ENCODE results near the gene CNOT4.
A peak's percentile ranks its signal among the peaks of the same experiment; 100 is the strongest.

CNOT4 gene
- 33.6 to 36.7 reads per million in 2 donors for total RNA-seq

DNA sequence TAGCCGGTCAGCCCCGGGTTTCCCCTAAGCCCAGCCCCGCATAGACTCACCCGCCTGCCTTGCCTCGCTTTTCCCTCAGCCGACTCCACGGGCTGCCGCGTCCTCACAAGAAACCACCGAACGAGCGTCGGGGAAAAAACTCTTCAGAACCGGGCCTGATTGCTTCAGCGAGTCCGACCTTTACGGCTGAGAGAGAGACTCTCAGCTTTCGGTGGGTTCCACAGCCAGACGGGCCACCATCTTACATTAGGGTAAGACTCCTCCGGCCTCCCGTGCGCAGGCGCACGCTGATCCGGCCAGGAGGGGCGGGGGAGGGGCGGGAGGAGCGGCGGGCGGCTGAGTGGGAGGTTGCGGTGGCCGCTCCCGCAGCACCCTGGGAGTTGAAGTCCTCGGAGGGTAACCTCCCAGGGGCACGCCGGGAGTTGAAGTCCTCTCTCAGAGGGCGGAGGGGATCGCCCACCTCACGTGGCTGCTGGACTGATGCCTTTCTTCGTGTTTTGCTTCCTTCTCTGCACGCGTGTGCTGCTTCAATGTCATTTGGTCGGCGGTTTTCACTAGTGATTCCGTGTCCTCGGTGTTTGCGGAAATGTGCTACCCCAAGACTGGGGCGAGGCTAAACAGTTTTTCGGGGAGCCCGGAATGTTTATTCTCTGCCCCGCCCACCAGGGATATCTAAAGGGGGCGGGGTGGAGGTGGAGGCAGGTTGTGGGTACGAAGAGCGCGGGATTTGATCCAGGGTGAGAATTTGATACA is at the start of gene CNOT4:
CNOT4 (minus strand) TSS at position 264 of the 753 bp plus-strand sequence. CDS start 71,771 bp downstream, outside the sequence.
- peak; percentile 97 for DNase-seq

DNA sequence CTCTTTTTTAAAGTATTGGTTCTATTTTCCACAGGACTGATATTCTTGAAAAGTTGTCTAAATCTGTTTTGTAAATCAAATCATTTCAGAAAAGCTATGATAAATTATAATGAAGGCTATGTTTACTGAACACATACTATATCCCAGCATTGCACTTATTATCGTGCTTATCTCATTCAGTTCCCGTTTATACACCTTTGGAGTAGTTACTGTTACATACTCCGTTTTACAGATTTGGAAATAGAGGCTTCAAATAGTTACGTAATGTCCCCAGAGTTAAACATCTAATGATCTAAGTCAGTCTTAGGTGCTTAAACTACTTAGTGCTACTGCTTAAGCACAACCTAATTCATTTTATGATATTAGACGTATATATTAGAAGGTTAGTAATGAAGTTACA is 49.0 kb upstream of the CNOT4 start:
- no peak for DNase-seq

DNA sequence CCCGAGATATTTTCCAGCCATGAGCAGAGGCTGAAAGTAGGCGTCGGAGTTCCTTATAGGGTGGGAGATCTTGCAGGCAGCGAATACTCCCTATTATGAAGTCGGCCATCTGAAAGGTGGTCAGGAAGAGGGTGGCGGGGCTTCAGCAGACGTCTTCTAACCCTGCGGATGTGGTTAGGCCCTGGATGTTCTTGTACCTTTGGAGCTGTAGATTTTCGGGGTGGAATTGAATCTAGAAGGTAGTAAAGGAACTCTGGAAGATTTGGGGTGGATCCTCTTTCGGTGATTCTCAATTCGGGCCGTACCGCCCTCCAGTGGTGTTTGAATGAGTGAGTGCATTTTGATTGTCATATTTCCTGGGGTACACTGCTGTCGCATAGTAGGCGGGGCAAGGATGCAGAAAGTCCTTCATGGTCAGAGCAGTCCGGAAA is 48.5 kb upstream of the CNOT4 start:
- DNase-seq = peak; percentile 43

DNA sequence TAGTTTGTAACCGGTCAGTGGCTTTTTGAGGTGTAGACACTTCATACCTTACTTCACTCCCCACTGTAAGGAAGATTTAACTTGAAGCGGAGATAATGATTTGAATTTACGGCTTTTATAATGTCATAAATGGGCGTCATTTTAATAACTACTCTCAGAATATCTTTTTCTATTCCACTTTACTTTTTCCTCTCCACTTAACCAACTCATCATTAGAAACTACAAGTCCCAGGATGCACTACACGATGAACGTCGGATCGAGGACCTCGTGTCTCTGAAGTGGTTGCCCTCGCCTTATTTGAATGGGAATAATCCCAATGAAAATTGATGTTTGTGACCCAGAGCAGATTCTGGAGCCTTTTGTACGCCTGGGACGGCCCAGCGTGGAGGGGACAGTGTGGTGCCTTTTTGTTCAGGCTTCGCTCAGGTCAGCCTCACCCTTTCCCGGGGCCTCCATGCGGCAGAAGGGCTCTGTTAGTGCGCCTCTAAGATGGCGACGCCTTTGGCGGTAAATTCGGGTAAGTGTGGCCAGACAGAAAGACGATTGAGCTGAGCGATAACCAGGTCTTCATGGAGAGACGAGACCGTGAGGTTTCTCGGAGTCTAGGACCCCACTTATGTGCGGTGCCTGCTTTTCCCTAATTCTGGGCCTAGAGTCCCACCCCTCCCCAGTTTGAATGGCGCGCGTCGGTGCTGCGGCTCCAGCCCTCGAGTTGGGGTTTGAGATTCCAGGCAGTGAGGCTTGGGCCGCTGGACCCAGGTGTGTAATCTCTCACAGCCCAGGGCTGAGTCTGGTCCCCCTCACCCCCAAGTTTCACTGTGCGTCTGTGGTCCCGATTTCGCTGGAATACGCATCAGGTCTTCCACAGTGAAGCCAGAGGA is 47.8 kb upstream of the CNOT4 start, which contains the start of gene NUP205:
NUP205 (plus strand) TSS at position 463 of the 882 bp plus-strand sequence; CDS start at position 491, 28 bp downstream.
- peak; percentile 58 for DNase-seq

DNA sequence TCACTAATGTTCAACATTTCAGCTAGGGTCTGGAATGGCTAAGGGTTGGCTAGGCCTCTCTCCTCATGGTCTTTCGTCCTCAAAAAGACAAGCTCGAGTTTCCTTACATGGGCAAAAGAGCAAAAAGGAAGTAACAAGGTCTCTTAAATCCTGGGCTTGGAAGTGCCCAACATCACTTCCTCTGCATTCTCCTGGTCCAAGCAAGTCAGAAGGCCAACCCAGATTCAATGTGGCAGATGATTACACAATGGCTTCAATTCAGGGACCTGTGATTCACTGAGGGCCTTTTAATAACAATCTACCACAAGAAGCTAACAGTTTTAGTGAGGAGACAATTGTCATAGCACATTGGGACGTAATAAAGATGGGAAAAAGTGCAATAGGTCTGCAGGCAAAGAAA is 43.4 kb upstream of the CNOT4 start:
- DNase-seq = no peak

DNA sequence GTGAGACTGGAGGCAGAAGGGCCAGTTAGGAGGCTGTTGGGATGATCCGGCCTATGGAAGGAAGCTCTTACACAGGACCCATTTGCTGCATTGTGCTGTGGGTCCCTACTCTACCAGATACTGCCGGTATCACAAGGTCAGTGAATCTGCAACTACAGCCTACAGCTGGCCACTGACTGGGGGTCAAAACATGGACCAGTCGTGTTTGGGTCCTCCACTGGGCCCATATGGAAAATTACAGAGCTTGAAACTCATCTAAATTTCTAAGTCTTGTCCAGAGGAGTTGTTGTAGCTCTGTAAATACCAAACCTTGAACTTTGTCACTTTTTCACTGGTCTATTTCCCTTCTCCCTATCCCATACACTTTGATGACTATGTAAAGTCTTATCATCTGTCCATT is 42.2 kb upstream of the CNOT4 start:
- DNase-seq = no peak

DNA sequence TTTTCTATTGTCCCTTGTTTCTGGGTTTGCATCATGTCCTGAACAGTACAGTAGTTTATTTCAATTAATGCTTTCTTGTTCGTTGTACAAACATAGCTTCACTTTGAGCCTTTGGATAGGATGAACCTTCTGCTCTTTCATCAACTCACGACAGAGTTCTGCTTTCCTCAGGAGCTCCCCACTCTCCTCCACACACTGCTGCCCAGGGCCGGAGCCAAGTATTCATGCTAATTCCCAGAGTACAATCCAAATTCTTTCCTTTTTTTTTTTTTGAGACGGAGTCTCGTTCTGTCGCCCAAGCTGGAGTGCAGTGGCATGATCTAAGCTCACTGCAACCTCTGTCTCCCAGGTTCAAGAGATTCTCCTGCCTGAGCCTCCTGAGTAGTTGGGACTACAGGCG is 40.3 kb upstream of the CNOT4 start:
- DNase-seq = no peak

DNA sequence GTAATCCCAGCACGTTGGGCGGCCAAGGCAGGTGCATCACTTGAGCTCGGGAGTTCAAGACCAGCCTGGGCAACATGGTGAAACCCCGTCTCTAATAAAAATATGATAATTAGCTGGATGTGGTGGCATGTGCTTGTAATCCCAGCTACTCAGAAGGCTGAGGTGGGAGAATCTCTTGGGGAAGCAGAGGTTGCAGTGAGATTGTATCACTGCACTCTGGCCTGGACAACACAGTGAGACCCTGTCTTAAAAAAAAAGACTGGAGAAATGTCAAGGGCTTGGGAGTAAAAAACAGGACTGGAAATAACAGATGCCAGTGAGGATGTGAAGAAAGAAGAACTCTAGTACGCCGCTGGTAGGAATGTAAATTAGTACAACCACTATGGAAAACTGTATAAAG is 31.1 kb upstream of the CNOT4 start:
- DNase-seq = no peak

GRCh38 chr7:135539629-135540028 is 29.7 kb upstream of the CNOT4 start:
- DNase-seq = no peak

DNA sequence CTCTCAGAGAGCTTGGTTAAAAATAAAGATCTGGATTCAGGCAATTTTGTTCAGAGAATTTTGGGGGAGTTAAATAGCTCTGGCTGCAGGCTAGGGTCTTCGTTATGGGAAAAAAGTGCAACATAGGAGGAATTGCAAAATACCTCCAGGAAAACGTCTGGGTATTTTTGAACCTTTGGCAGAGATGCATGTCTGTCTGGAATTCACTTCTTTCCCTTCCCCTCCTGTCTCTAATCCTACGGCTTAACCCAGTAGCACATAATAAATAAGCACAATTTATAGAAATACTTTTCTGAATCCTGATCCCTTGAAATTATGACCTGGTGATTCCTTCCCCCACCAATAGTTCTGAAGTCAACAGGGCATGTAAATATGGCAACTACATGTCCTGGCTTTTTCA is 28.5 kb upstream of the CNOT4 start:
- no peak for DNase-seq

GRCh38 chr7:135537905-135538304 is 28.0 kb upstream of the CNOT4 start:
- no peak for DNase-seq

DNA sequence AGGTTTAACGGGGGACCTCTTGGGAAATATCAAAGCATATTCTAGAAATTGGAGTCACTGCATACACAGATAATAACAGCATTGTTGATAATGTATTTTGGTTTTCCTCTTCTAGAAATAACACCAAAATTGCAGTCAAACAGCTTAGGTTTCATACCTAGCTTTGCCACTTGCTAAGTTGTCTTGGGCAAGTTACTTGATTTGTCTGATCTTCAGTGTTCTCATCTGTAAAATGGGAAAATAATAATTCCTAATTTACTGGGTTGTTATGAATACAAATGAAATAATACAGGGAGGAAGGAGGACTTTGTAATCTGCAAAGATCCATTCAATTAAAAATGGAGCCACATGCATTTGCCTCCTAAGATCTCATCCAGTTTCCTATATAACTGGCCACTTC is 27.6 kb upstream of the CNOT4 start:
- no peak for DNase-seq

DNA sequence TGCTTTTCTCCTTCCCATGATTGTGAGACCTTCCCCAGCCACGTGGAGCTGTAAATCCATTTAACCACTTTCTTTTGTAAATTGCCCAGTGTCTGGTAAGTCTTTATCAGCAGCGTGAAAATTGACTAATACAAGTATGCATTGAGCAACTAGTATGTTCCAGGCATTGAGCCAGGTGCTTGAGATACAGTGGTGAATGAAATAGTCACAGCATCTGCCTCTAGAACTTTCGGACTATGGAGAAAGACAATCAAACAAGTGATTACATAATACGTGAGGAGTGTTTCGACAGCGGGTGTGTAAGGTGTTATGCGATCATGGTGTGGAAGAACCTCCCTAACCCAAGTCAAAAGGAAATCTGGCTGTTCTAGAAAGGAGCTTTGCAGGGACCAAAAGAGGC is 26.2 kb upstream of the CNOT4 start:
- no peak for DNase-seq

GRCh38 chr7:135527025-135527424 is 17.1 kb upstream of the CNOT4 start:
- no peak for DNase-seq

- DNase-seq = no peak
Observed at GRCh38 chr7:135525426-135525825, 15.5 kb upstream of the CNOT4 start.

GRCh38 chr7:135523146-135523545 is 13.2 kb upstream of the CNOT4 start:
- DNase-seq = no peak

GRCh38 chr7:135522509-135522908 is 12.6 kb upstream of the CNOT4 start:
- no peak for DNase-seq

GRCh38 chr7:135519871-135520270 is 10.0 kb upstream of the CNOT4 start:
- no peak for DNase-seq

DNA sequence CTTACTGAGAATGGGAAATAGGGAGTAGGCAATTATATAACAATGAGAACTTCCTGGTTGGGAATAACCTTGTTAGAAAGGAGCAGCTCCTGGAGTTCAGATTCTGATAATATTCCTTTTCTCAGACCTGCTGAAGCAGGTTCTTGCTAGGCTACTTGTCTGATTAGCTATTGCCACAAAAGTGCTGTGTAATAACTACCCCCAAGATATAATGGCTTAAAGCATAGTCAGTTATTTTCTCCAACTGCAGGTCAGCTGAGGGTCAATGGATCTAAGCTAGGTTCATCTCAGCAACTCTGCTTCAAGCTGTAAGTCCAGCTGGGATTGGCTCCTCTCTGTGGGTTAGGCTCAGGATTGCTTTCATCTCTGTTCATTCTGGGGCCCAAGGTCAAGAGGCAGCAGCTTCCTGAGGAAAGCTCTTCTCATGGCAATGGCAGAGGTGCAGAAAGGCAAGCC is 9.4 kb upstream of the CNOT4 start:
- no peak for DNase-seq

DNA sequence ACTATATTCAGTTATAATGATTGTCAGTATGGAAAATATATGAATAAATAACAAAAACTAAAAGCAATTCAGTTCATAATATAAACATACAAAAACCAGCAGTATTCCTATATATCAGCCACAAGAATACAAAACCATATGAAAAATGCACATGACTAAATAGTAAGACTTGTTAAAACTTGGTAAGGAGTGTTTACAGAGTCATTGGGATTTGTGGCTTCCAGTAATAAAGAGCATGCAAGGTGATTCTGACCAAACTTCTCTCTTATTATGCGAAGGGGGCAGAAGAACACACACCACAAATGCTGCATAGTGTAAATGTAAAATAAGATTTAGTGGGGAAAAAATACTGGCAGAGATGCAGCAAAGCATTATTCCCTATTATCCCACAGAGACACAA is 8.8 kb upstream of the CNOT4 start:
- no peak for DNase-seq

DNA sequence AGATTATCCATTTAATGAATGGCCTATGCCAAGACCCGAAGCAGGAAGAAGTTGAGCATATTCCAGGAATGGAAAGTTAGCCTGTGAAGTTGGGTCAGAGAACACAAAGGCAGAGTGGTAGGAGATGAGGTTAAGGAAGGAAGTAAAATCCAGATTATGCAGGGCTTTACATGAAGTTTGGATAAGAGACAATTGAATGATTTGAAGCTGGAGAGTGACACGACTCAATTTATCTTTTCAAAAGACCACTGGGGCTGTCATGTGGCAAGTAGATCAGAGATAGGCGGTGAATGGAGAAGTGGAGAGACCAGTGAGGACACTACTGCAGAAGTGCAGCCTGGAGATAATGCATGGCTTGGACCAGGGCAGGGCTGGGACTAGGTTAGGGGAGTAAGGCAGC is 7.2 kb upstream of the CNOT4 start:
- DNase-seq = no peak

- DNase-seq = no peak
Observed at GRCh38 chr7:135514856-135515255, 5.0 kb upstream of the CNOT4 start.

DNA sequence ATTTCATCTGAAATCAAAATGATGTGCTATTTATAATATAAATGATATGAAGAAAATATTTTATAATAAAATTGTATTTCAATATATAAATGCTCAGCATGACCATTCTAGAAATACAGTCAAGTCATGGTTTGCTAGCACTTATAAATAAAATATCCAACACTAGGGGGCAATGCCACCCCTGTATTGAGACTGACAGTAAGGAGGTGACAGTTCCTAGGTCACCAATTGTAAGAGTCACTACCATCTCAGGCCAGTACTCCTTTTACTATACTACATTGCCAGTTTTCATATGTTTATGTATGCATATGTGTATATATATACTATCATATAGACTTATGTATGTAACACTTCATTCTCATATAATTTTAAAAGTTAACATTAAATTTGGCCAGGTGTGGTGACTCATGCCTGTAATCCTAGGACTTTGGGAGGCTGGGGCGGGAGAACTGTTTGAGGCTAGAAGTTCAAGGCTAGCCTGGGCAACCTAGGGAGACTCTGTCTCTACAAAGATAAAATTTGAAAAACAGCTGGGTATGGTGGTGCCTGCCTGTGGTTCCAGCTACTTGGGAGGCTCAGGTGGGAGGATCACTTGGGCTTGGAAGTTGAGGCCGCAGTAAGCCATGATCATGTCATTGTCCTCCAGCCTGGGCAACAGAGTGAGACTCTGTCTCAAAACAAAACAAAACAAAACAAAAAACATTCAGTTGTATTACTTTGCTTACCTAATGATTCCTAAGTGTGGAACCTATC is 2.4 kb upstream of the CNOT4 start:
- DNase-seq = no peak

Data from T-helper 9 cell (primary cell).